NCI-H1417 treated with DMSO at 0.1 percent for 48 hours (cell line): ENCODE data around the gene SECISBP2.
A peak's percentile ranks its signal among the peaks of the same experiment; 100 is the strongest.
"Not testable (repeated sequence)": the region's sequence is repeated elsewhere in the genome, so short reads cannot be mapped to it uniquely, and the experiment has no call there.

Experiments used
- DNase-seq: peaks from one replicate; lab custom pipeline; 2025; lab: John Stamatoyannopoulos, UW

Gene SECISBP2

DNA sequence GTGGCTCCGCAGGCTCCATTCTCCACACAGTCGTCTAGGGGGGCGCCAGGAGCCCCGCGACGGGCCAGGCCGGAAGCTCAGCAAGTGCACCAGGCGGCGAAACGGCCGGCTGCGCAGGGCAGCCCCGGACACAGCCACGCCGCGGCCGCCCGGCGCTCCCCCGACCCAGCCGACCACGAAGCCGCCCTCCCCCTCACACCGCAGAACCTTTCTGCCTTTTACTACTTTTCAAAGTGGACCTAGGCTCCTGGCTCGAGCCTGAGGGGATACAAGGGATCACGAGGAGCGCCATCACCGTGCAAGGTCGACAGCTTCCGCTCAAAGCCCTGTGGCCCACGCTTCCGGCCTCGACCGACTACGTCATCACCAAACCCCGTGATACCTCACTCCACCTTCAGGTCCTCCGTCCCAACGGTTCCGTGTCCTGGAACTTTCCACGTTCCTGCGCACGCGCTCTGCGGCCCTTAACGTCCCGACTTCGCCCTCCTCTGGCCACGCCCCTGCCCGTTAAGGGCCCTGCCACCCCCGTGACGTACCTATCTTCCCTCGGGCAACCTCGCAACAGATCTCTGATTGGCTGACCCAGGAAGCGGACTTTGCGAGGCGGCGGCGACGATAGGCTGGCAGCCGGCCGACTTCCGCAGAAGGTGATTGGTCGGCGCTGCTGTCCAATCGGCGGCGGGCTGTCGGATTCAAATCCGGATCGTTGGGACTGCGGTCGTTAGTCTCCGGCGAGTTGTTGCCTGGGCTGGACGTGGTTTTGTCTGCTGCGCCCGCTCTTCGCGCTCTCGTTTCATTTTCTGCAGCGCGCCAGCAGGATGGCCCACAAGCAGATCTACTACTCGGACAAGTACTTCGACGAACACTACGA lies 7.6 kb upstream of the SECISBP2 start, which contains the start of gene CKS2:
TSS of gene CKS2 (plus strand) at position 721 of the 871 bp plus-strand sequence. CDS start at position 819, 98 bp downstream.
- DNase-seq = peak; percentile 100

DNA sequence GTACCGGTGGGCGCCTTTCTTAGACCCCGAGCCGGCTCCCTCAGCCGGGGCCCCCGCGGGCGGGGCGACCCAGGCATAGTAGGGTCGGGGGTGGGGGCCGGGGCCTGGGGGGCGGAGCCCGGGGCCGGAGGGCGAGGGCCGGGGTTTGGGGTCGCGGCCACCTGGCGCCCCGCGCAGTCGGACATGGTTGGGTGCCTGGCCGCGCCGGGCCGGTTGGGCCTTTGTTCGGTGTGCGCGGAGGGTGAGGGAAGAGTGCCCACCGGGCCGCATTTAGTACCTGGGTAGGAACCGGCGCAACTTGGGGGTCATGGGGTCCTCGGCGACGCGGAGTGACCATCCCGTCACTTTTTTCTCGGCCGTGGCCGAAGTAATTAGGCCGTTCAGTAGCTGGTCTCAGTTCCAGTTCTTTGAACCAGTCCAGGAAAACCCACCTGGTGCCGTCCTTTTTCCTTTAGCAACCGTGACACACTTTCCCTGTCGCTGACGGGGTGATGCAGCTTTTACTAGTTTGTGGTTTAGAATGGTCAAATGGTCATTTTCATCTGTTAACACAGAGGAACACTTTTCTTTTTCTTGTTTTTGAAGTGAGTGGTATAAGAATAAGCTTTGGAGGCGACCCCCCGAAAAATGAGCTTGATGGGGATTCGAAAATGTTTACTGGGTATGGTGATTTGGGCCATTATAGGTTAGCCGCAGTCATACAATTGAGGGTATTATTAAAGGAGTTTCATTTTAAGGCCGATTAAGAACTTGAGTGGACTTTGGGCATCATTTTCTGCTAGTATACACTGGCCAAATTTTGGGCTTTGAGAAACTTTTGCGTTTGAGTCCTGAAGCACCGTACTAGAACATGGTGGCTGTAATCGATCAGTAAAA lies 6.7 kb upstream of the SECISBP2 start:
- no peak for DNase-seq

DNA sequence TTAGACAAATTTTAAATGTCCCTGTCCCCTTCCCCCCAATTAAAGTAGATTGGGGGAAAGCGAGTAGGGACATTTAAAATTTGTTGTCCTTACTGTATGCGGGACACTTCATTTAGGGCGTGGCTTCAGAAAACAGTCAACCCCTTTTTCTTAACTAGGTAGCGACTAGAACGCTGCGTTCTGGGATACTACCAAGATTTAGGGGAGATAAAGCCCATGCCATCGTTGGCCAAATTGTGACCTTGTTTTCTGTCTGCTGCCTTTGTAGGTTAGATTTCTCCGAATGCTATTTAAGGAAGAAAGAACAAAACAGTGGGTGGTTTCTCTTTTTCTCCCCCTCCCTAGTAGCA lies 6.1 kb upstream of the SECISBP2 start:
- DNase-seq = no peak

DNA sequence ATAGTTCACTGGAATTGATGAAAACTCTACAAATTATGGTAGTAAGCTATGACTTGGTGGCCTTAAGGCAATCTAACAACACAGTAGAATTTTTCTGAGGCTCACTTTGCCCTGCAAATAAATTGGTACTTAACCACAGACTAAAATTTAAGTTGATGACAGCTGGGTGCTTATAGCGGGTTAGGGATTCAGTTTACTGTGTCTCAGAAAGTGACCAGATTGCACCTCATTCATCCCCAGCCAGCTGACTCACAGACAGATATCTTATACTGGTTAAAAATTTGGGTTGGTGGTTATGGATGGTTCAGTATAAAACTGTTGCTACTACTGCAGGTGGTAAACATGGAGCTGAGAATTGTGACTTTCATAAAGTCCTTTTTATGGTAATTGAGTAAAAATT lies 4.5 kb upstream of the SECISBP2 start:
- DNase-seq = no peak

DNA sequence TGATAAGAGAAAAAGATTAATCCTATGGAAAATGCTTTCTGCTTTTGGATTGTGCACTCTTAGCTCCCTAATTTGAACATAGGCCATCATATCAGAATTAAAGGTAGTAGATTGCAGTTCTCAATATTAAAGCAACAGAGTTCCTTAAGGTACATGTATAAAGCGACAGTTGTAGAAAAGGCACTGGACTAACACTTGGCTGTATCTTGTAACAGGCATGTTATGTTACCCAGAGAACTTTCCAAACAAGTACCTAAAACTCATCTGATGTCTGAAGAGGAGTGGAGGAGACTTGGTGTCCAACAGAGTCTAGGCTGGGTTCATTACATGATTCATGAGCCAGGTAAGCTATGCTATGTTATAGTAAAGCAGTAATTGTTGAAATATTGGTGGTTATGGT lies 3.3 kb upstream of the SECISBP2 start:
- DNase-seq = no peak

DNA sequence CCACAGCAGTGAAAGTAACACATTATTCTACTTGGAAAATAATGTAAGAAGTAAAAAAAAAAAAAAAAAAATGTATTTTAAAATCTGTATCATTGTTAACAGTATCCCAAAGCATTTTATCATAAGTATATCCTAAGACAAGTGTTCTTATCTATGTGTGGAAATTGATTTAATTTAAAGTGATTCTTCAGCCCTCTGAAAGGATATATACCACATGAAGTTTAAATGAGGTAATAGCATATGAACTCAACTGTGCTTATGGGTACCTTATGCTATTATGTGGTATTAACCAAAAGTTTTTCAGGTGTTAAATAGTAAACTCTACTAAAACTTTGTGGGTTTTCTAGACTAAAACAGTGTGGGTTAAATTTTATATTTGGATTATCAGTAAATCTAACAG lies 2.8 kb upstream of the SECISBP2 start:
- DNase-seq = no peak

DNA sequence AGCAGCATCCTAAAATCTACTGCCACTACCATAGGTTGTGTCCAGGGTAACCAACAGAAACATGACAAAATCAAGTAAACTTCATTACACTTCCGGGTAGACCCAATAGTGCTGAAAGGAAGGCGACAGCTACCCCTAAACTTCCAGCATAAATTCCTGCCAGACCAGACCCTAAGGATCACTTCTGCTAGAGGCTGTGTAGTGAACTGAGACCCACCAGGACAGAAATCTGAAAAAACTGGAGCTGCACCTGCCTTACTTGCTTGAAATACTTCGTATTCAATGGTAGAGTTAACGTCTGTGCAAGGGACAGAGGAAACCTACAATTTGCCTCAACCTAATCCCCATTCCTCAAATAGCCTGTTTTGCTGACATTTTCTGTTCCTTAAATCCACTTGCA lies 1.0 kb upstream of the SECISBP2 start:
- DNase-seq = no peak

DNA sequence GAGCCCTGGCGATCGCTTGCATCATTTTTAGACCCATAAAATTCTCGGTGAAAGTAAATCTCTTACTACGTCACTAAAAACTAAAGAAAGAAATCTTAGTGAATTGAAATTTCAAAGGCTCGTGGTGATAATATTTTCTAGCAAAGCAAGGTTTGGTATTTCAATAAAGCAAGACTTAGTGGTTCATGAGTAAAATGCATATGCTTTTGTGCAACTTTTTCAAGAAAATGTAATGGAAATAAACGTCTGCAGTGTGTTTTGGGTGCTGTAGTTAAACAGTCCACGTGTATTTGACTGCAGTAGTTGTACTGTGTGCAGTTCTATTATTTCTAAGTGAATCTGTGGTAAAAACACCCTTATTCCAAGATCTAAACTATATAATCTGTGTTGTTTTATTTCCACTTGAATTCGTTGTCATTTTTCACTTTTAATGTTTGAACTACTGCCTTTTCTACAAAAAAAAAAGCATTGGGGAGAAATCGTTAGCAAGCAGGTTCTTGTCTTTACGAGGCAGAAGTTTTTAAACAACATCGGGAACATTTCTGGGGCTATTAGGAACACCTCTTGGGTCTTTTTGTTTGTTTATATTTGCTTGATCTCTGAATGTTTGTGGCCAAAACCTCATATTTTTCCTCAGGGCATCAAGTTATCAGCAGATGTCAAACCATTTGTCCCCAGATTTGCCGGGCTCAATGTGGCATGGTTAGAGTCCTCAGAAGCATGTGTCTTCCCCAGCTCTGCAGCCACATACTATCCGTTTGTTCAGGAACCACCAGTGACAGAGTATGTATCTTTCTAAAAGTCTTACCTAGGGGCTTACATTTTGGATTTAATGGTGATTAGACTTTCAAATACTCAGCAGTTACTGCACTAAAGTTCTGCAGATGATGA lies 960 bp downstream of the SECISBP2 start:
- no peak for DNase-seq

DNA sequence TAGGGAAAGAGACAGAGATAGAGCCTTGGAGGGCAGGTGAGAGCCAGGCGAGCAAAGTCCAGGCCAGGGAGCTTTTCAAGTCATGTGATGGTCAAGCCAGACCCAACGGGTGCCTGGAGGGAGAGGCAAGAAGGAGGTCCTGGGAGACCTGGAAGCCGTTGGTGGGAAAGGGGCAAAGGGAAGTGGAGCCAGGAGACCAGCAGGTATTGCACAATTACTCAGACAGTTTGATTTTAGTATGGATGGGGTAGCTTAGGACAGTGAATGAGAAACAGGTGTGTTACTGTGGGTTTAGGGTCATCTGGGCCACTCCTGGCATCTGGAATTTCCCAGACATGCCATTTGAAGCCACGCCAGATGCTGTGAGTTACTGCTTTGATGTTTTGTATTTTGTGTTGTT lies 5.1 kb downstream of the SECISBP2 start:
- no peak for DNase-seq

DNA sequence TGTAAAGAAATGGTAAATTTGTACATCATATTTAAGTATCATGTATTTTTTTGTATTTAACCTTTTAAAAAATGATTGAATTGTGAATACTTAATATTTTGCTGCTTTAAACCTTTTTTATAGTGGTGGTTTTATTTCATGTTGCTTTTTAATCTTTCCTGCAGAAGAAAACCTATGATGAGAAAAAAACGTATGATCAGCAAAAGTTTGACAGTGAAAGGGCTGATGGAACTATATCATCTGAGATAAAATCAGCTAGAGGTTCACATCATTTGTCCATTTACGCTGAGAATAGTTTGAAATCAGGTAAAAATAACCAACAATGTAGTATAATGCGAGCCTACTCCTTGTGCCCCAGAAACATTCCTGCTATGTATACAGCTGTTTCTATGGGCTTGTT lies 7.4 kb downstream of the SECISBP2 start:
- DNase-seq = no peak

DNA sequence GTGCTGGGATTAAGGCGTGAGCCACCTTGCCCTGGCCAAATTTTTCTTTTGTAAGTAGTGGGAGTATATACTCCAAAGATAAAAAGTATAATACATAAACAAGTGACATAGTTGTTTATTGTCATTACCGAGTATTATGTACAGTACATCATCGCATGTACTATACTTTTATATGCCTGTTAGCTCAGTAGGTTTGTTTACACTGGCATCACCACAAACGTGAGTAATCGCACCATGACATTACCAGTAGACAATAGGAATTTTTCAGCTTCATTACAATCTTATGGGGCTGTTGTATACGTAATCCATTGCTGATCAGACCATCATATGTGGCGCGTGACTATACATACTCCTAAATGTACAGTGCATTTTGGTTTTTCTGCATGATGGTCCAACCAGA lies 9.8 kb downstream of the SECISBP2 start:
- DNase-seq = no peak

DNA sequence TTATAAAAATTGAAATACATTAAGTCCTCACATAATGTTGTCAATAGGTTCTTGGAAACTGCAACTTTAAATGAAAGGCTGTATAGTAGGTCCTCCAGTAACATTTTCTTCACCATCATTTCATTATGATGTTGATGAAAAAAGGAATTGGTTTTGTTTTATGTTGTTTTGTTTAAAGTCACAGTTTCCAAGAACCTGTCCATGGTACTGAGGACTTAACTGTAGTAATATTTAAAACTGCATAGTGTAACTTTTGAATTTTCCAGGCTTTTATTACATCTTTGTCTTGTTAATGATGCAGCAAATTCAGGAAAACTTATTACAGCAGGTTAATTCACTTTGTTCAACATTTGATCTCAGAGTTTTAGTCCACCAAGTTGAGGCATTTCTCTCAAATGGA lies 11.6 kb downstream of the SECISBP2 start:
- DNase-seq = no peak

DNA sequence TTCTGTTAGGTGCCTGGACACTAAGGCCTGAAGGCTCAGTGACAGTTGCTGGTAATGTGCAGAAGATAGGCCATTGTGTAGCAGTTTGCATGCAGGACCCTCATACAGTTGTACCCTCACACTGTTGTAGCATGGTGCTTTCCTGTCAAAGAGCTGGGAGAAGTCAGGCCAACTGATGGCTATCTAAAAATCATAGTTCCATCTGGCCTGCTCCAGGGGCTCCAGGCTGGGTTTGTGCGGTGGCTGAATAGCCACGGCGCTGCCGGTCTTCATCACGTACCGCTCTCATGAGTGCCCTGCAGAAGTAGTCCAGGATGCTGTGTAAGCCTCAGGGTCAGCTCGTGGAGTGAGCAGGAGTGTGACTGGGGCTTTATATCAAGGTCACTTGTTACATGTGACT lies 12.2 kb downstream of the SECISBP2 start:
- no peak for DNase-seq

DNA sequence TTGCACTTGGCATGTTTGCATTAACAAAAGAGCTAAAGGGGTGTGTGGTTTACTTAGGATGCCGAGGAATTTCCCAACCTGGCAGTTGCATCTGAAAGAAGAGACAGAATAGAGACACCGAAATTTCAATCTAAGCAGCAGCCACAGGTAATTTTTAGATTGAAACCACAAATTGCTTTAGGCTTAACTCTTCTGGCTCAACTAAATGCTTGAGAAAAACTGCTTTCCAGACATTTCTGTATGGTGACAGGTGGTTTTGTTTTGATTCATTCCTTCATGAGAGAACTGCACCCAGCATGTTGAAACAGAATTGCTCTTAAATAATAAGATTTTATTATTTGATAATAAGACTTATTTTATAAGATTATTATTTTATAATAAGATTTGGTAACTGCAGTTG lies 21.5 kb downstream of the SECISBP2 start:
- DNase-seq = no peak

DNA sequence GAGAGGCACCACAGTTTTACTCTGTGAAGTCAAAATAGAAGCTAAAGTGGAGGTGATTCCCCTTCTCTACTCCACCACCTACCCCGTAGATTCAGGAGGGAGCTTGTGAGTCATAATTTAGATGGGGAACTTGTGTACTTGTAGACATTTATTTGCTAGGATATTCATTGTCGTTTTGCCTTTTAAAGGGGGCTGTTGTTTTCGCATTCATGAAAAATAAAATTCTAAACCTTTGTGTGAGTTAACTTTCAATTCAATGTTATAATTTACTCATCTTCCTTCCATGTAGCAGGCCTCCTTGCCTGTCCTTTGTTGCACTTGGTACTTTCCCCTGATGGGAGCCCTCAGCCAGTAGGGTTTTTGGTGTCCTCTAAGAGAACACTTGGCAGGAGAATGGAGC lies 22.0 kb downstream of the SECISBP2 start:
- DNase-seq = no peak

DNA sequence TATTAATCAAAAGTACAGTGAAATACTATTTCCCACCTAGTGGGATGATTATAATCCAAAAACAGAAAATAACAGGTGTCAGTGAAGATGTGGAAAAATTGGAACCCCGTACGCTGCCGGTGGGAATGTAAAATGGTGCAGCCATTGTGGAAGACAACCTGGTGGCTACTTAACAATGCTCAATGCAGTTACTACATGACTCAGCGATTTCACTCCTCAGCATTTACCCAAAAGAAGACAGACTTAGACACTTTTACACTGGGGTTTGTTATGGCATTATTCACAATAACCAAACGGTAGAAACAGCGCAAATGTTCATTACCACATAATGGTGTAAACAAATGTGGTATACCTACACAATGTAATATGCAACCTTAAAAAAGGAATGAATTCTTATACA lies 23.9 kb downstream of the SECISBP2 start:
- no peak for DNase-seq

DNA sequence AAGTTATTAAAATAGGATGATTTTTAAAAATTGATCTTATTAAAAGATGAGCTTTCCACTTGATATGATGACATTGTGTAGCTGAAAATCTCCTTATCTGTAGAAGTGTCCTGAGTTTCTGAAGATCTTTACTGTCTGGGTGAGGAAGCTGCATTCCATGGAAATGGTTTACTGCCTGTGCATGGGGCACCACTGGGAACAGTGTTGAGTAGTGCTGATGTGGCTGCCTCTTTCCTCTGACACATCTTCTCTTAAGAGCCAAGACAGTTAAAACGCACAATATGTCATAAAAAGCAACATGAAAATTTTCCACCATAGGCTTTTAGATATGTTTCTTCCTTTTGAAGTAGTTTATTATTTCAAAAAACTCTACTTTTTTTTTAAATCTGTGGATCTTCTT lies 24.6 kb downstream of the SECISBP2 start:
- no peak for DNase-seq

DNA sequence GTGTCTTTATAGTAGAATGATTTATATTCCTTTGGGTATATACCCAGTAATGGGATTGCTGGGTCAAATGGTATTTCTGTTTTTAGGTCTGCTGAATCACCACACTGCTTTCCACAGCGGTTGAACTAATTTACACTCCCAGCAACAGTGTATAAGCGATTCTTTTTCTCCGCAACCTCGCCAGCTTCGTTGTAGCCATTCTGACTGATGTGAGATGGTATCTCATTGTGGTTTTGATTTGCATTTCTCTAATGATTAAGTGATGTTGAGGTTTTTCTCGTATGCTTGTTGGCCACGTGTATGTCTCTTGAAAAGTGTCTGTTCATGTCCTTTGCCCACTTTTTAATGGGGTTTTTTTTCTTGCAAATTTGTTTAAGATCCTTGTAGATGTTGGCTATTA lies 25.5 kb downstream of the SECISBP2 start:
- not testable (repeated sequence) for DNase-seq

DNA sequence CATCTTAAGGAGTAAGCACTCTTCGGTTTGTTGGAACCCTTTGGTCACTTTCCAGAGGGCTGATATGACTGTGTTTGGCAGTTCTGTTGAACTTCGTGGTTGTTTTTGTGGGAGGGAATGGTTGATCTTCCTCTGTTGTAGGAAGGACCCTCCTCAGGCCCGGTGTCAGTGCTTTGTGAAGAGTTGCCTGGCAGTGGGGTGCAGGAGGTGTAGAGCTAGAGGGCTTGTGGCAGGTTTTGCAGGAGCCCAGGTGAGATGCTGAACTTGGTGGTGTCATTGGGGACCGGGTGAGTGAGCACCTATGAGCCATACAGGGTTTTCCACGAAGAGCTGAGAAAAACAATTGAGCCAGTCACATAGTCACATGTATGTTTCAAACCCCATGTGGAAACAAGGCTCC lies 27.2 kb downstream of the SECISBP2 start:
- DNase-seq = no peak

DNA sequence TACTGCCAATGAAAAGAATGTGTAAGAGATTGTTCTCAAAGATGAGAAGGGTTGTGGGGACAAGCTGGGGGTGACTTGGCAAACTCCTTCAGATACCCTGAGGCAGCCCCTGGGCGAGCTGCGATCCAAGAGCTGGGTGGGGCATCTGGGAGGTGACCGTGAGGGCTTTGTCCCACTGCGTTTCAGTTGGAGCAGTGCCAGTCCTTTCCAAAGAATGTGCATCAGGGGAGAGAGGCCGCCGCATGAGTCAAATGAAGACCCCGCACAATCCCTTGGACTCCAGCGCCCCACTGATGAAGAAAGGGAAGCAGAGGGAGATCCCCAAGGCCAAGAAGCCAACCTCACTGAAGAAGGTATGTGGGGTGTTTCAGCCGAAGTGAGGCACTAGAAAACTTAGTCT lies 28.4 kb downstream of the SECISBP2 start:
- no peak for DNase-seq

DNA sequence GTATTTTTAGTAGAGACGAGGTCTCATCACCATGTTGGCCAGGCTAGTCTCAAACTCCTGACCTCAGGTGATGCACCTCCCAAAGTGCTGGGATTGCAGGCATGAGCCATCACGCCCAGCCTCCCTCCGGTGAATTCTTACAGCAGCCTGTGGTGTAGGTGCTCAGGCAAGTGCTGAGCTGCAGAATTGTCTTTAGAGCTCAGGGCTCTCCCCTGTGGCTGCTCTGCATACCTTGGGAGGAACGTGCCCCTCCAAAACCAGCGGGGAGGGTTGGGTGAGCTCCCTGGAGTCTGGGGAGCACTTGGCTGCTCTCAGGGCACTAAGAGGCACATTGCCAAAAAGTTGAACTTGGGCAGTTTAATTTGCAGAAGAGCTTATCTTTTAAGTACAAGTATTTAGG lies 29.4 kb downstream of the SECISBP2 start:
- DNase-seq = no peak

DNA sequence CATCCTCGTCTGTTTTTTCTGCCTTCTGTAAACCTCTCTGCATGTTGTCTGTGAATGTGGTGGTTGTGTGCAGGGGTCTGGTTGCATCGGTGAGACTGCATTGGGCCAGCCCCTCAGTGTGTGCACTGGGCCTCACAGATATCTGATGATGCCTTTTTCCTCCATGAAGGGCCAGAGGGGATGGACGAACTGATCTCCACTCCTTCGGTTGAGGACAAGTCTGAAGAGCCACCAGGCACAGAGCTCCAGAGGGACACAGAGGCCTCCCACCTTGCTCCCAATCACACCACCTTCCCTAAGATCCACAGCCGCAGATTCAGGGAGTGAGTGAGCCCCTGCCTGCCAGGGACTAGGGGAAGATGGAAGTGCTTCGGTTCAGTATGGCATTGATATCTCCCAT lies 31.3 kb downstream of the SECISBP2 start:
- DNase-seq = no peak
